GM10266 (cell line): Measurements from ENCODE around the gene GGPS1.
"Not testable (repeated sequence)": the region's sequence is repeated elsewhere in the genome, so short reads cannot be mapped to it uniquely, and the experiment has no call there.

Experiments
- DNase-seq: peaks from one replicate; pipeline ENCODE4 v3.0.0; 2012; ENCODE audit errors: extremely low spot score
- TF ChIP-seq, protein P1 (sequence below): IDR thresholded peaks from 2 replicates; pipeline ENCODE4 v1.5.1; 2012; ENCODE audit warnings: mild to moderate bottlenecking, low read depth; ENCODE audit not compliant: control insufficient read depth, insufficient read depth; ENCODE audit errors: missing control alignments

GGPS1 gene

DNA sequence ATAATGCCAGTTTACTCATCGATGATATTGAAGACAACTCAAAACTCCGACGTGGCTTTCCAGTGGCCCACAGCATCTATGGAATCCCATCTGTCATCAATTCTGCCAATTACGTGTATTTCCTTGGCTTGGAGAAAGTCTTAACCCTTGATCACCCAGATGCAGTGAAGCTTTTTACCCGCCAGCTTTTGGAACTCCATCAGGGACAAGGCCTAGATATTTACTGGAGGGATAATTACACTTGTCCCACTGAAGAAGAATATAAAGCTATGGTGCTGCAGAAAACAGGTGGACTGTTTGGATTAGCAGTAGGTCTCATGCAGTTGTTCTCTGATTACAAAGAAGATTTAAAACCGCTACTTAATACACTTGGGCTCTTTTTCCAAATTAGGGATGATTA lies 13.7 kb downstream of the GGPS1 start:
- no peak for DNase-seq
- TF ChIP-seq, protein P1, sequence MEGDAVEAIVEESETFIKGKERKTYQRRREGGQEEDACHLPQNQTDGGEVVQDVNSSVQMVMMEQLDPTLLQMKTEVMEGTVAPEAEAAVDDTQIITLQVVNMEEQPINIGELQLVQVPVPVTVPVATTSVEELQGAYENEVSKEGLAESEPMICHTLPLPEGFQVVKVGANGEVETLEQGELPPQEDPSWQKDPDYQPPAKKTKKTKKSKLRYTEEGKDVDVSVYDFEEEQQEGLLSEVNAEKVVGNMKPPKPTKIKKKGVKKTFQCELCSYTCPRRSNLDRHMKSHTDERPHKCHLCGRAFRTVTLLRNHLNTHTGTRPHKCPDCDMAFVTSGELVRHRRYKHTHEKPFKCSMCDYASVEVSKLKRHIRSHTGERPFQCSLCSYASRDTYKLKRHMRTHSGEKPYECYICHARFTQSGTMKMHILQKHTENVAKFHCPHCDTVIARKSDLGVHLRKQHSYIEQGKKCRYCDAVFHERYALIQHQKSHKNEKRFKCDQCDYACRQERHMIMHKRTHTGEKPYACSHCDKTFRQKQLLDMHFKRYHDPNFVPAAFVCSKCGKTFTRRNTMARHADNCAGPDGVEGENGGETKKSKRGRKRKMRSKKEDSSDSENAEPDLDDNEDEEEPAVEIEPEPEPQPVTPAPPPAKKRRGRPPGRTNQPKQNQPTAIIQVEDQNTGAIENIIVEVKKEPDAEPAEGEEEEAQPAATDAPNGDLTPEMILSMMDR: no peak

DNA sequence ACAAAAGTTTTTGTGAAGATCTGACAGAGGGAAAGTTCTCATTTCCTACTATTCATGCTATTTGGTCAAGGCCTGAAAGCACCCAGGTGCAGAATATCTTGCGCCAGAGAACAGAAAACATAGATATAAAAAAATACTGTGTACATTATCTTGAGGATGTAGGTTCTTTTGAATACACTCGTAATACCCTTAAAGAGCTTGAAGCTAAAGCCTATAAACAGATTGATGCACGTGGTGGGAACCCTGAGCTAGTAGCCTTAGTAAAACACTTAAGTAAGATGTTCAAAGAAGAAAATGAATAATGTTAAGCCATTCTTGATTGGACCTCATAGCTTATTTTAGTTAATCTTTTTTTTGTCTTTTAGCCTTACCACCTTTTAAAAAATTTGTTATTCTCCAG lies 14.1 kb downstream of the GGPS1 start:
- no peak for DNase-seq
- TF ChIP-seq, protein P1: no peak

DNA sequence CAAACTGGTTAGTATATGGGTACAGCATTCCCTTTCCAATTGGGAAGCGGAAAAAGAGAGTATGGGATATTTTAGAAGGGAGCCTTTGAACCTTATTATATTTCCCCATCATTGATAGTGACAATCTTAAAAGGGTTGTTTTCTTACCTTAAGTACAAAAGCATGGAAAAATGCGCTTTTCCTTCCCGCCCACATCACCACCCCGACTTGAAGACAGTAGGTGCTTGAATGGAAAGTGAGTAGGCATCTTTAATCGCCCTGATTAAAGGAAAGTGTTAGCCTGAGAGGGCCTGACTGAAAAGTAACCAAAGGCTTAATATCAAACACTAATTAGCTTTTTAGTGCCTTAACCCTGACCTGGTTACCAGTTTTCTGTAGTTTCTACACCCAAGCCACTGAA lies 15.4 kb downstream of the GGPS1 start:
- DNase-seq: no peak
- TF ChIP-seq, protein P1: no peak

DNA sequence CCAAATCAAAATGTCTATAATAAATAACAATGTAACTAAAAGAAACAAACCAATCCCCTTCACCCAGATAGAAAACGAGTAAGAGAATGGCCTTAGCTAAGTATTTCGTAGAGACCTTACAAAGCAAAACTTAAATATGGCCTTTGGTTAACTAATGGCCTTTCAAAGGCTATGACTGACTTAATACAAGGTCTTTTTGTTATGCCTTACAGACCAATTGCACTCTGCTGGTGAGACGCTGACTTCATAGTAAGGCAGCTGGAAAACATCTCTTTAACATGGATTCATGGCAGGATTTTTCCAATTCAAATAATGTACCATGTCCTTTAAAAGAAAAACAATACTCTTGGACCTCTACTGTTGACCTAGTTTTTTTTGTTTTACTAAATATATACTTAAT lies 23.1 kb downstream of the GGPS1 start:
- no peak for DNase-seq
- TF ChIP-seq, protein P1: no peak

DNA sequence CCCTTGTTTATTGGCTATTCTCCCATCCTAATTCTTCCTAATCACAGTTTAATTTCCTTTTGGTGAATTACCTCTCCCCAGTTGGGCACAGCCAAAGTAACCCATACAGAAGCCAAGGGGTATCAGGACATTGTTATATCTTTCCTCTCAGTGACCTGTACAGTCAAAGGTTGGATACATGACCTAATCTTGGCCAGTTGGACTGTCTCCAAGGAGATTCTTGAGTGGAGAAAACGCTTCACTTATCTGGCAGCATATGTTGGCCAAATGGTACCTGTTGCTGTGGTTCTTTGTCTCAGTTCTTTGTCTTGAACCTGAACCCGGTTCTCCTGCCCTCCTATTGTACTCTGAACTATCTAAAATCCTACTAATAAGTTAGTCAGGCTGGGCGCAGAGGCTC lies 23.5 kb downstream of the GGPS1 start:
- TF ChIP-seq, protein P1: no peak
- DNase-seq: no peak

DNA sequence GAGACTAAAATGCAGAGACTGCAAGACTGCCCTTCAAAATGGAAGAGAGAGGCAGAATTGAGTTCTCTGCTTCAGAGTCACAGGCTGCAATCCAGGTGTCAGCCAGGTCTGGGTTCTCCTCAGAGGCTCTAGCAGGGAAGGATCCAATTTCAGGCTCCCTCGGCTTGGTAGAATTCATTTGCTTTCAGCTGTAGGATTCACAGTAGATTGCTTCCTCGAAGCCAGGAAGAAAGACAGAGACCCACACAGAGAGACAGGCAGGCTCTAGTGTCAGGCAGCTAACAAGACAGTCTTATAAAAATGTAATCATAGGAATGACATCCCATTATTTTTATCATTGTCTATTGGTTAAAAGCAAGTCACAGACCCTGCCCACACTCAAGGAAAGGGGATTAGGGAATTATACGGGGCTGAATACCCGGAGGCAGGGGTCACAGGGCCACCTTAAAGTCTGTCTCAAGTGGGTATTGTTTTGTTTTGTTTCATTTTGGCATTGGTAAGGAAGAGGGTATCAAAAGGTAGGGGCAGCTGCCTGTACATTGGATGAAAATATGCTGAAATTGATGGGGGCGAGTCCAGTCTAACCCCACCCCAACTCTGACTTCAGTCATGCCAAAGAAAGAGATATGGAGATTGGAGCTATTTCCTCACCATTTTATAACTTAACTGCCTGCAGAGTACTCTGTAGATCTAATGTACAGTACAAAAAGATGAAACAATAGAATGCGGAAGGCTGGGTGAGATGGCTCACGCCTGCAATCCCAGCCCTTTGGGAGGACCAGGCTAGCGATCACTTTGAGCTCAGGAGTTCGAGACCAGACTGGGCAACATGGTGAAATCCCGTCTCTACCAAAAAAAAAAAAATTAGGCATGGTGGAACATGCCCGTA lies 29.4 kb downstream of the GGPS1 start:
- TF ChIP-seq, protein P1: no peak
- no peak for DNase-seq

DNA sequence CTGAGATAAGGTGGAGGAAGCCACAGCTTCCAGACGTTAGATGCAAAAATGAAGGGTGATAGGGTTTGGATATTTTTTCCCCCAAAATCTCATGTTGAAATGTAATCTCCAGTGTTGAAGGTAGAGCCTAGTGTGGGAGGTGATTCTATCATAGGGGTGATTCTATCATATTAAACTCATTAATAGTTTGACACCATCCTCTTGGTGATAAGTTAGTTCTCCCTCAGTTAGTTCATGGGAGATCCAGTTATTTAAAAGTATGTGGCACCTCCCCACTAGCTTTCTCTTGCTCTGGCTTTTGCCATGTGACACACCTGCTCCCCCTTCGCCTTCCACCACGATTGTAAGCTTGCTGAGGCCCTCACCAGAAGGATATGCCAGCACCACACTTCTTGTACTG lies 30.5 kb downstream of the GGPS1 start:
- TF ChIP-seq, protein P1: no peak
- DNase-seq: no peak

DNA sequence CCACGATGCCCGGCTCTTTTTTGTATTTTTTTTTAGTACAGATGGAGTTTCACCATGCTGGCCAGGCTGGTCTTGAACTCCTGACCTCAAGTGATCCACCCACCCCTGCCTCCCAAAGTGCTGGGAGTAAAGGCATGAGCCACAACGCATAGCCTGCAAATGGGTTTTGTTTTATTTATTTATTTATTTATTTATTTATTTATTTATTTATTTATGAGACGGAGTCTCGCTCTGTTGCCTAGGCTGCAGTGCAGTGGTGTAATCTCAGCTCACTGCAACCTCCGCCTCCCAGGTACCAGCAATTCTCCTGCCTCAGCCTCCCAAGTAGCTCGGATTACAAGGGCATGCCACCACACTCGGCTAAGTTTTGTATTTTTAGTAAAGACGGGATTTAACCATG lies 35.8 kb downstream of the GGPS1 start:
- not testable (repeated sequence) for DNase-seq
